ENCODE results near the gene GSTM5.
"Not testable (repeated sequence)": the region's sequence is repeated elsewhere in the genome, so short reads cannot be mapped to it uniquely, and the experiment has no call there.

GSTM5 gene

DNA sequence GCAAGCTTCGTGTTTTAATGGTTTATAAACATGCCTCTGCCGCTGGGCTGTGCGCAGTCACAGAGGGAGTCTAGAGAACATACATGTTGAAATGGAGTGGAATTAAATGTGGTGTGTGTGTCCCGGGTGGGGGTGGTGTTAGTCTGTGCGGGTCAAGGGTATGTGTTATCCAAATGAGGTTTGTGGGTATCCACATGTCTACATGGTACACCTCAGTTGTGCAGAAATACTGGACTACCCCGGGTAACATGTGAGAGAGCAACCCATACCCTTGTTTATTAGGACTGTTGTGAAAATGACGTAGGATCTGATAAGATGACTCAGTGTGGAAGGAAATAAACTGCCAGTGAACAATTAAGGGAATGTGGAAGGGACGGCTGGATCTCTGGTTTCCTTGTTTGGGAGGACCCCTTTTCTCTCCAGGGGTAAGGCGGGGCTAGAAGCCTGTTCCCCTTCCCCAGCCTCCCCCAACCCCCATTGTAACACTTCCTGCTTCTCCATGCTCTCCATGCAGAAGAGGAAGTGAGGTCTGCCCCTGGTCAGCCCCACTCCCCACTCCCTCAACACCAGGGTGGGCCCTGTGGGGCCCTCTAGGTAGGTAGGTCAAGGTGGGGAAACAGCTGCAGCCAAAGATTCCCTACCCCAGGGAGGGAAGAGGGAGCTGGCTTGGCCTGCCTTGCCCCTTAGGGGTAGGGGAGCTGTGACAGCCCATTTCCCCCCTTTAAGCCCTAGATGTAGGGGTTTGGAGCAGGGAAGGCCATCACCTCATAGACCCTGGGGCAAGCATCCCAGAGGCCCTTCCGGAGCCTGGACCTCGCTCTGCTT is 51.0 kb downstream of the GSTM5 start:
- DNase-seq, result no peak

GRCh38 chr1:109763646-109764415 is 51.8 kb downstream of the GSTM5 start, which contains the start of gene EPS8L3:
EPS8L3 (minus strand) TSS chr1:109763923; CDS start chr1:109761749, 2,174 bp downstream.
- DNase-seq, result no peak

DNA sequence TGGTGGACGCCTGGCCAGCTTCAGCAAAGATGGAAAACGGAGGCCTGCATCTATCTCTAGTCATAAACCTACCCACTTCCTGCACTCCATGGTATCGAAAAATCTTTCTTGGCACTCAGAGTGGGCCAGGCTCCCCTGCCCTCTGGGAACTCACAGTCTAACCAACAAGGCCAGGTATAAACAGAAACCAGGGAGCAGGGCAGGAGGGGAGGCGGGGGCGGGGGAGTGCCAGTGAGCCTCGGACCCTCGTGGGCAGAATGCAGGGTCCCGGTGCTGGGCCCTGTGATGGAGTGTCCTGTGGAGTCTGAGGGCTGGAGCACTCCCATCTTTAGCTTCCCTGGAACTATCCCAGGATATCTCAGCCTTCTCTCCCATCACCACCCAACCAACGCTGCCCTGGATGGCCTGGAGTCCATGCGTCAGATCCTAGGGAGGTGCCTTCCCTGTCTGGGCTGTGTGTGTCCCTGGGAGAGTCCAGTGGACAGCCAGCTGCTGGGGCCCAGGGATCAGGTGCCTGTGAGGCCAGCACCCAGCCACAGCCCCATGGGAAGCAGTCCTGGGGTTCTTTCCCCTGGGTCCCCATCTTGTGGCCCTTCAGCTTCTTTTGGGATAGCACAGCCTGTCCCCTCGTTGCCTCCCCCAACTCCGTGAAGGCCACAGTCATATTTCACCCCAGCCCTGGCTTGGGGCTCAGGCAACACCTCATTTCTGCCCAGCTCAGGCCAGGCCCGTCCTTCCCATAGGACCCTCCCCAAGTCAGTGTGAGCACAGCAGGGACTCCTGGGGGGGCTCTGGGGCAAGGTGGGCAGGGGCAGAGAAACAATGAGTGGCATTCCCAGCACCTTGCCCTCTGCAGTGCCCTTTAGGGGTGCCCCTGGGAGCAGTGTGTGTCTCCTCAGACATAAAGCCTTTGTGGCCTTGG is 52.8 kb downstream of the GSTM5 start:
- no peak for DNase-seq

- no peak for DNase-seq
These were observed 53.4 kb downstream of the GSTM5 start for GRCh38 chr1:109765483-109765815.

- no peak for DNase-seq
These were observed 54.0 kb downstream of the GSTM5 start for GRCh38 chr1:109765896-109766615.

DNA sequence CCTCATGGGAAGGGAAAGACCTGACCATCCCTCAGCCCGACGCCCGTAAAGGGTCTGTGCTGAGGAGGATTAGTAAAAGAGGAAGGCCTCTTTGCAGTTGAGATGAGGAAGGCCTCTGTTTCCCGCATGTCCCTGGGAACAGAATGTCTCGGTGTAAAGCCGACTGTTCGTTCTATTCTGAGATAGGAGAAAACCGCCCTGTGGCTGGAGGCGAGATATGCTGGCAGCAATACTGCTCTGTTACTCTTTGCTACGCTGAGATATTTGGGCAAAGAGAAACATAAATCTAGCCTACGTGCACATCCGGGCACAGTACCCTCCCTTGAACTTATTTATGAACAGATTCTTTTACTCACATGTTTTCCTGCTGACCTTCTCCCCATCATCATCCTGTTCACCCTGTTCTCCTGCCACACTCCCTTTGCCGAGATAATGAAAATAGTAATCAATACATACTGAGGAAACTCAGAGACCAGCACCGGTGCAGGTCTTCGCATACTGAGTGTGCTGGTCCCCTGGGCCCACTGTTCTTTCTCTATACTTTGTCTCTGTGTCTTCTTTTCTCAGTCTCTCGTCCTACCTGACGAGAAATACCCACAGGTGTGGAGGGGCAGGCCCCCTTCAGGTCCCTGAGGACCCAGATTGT is 55.1 kb downstream of the GSTM5 start:
- not testable (repeated sequence) for DNase-seq

All from NCI-H69 (cell line).